Measurements from ENCODE around the gene RGS3. TPM values are rescaled to one million over a fixed set of nuclear protein-coding genes. Genes with fewer than 3 reads are reported as not detected.

Gene RGS3
- total RNA-seq, 2 donors from 2014 or later, result 112 to 184 TPM

GRCh38 chr9:113474360-113475028 lies 11.0 kb downstream of the RGS3 start:
- Histone ChIP-seq H3K9me3 (no peaks in the 10 kb centered on the region), H3K4me3 (no peak overlapping the region), H3K36me3 (no peaks in the 10 kb centered on the region), H3K27me3 (no peaks in the 10 kb centered on the region), H3K4me1 (peaks cover 0 to 47% of the 10 kb centered on the region in 2 donors), H3K27ac (peak overlapping the region; percentile 53 to 69)
- TF ChIP-seq, protein P1, sequence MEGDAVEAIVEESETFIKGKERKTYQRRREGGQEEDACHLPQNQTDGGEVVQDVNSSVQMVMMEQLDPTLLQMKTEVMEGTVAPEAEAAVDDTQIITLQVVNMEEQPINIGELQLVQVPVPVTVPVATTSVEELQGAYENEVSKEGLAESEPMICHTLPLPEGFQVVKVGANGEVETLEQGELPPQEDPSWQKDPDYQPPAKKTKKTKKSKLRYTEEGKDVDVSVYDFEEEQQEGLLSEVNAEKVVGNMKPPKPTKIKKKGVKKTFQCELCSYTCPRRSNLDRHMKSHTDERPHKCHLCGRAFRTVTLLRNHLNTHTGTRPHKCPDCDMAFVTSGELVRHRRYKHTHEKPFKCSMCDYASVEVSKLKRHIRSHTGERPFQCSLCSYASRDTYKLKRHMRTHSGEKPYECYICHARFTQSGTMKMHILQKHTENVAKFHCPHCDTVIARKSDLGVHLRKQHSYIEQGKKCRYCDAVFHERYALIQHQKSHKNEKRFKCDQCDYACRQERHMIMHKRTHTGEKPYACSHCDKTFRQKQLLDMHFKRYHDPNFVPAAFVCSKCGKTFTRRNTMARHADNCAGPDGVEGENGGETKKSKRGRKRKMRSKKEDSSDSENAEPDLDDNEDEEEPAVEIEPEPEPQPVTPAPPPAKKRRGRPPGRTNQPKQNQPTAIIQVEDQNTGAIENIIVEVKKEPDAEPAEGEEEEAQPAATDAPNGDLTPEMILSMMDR (IDR thresholded peaks at IDR 0.05), result no peak
- no peak for DNase-seq (ENCODE audit: low spot score)

- TF ChIP-seq, protein P1 (IDR thresholded peaks at IDR 0.05), result no peak
- Histone ChIP-seq H3K27me3 (no peaks in the 10 kb centered on the region), H3K4me3 (no peak overlapping the region), H3K36me3 (no peaks in the 10 kb centered on the region), H3K27ac (peak overlapping the region; percentile 53 to 69), H3K9me3 (no peaks in the 10 kb centered on the region), H3K4me1 (peaks cover 0 to 49% of the 10 kb centered on the region in 2 donors)
- DNase-seq (ENCODE audit: low spot score), result no peak
These were observed 11.5 kb downstream of the RGS3 start for GRCh38 chr9:113475031-113475430.

GRCh38 chr9:113475992-113476391 lies 12.5 kb downstream of the RGS3 start:
- TF ChIP-seq, protein P1 (IDR thresholded peaks at IDR 0.05), result no peak
- H3K4me1 ChIP-seq, result peaks cover 0 to 50% of the 10 kb centered on the region in 2 donors
- peak overlapping the region; percentile 48 to 69 for H3K27ac ChIP-seq
- no peaks in the 10 kb centered on the region for H3K9me3 ChIP-seq
- H3K4me3 ChIP-seq, result no peak overlapping the region
- no peaks in the 10 kb centered on the region for H3K36me3 ChIP-seq
- H3K27me3 ChIP-seq, result no peaks in the 10 kb centered on the region
- DNase-seq (ENCODE audit: low spot score), result no peak

DNA sequence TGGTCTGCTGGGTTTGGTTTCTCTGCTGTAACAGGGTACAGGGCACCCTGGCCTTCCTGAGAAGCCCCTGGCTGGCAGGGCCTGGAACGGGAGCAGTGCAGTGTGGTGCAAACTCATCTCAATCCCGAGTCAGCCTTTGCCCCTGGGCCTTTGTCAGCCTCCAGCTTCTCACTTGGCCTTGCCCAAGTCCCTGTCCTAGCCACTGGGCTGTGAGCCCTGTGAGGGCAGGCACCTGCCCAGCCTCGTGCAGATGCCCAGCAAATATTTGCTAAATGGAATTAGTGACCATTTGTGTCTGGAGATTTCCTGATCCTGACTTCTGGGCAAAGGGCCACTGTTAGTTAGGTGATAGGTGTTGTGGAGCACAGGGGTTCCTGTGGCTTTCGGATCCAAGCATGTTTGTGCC lies 13.0 kb downstream of the RGS3 start:
- no peak for DNase-seq (ENCODE audit: low spot score)
- Histone ChIP-seq H3K36me3 (no peaks in the 10 kb centered on the region), H3K4me1 (peaks cover 0 to 55% of the 10 kb centered on the region in 2 donors), H3K27me3 (no peaks in the 10 kb centered on the region), H3K27ac (peak overlapping the region; percentile 48 to 69), H3K4me3 (no peak overlapping the region), H3K9me3 (no peaks in the 10 kb centered on the region)
- TF ChIP-seq, protein P1 (IDR thresholded peaks at IDR 0.05), result no peak

DNA sequence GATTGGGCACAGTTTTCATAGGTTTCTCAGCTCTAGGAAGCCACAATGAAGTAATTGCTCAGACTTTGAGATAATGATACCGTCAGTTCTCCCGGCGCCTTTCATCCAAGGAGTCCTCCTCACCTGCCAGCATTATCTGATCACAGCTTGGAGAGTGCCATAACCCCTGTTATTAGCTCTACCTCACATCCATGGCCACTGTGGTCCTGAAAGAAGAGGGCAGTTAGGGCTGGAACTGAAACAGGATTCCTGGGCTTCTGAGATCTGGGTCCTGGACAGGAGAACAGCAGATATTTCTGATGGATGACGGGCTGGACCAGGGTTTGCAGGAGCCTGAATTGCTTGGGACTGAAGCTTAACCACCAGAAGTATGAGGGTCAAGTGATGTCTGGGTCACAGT lies 13.5 kb downstream of the RGS3 start:
- no peaks in the 10 kb centered on the region for H3K9me3 ChIP-seq
- no peaks in the 10 kb centered on the region for H3K36me3 ChIP-seq
- TF ChIP-seq, protein P1 (IDR thresholded peaks at IDR 0.05), result no peak
- H3K27me3 ChIP-seq, result no peaks in the 10 kb centered on the region
- H3K27ac ChIP-seq, result peak overlapping the region in 1 of 2 donors; percentile 69
- DNase-seq (ENCODE audit: low spot score), result no peak
- peaks cover 0 to 55% of the 10 kb centered on the region in 2 donors for H3K4me1 ChIP-seq
- H3K4me3 ChIP-seq, result no peak overlapping the region

GRCh38 chr9:113477661-113478060 lies 14.1 kb downstream of the RGS3 start:
- TF ChIP-seq, protein P1 (IDR thresholded peaks at IDR 0.05), result no peak
- peaks cover 0 to 61% of the 10 kb centered on the region in 2 donors for H3K4me1 ChIP-seq
- no peak overlapping the region for H3K4me3 ChIP-seq
- H3K36me3 ChIP-seq, result no peaks in the 10 kb centered on the region
- H3K27ac ChIP-seq, result peak overlapping the region in 1 of 2 donors; percentile 69
- no peaks in the 10 kb centered on the region for H3K9me3 ChIP-seq
- no peaks in the 10 kb centered on the region for H3K27me3 ChIP-seq
- DNase-seq (ENCODE audit: low spot score), result no peak
